HG03064 (cell line): ENCODE data around the gene NME4.

Experiments
- ATAC-seq: cut with Tn5 transposase; IDR thresholded peaks from one replicate; pipeline ENCODE4 v1.9.1; 2021; ENCODE audit warnings: low read depth; ENCODE audit not compliant: unreplicated experiment

NME4 gene

GRCh38 chr16:425082-425718, 28.2 kb downstream of the NME4 start, which contains the start of gene RAB11FIP3:
Gene RAB11FIP3, plus strand, starts transcription at chr16:425649. Its CDS starts 358 bp downstream, at chr16:426007.
- no peak for ATAC-seq

- ATAC-seq, result no peak
These were observed 28.7 kb downstream of the NME4 start for GRCh38 chr16:425740-426114.

- ATAC-seq, result no peak
These were observed 29.3 kb downstream of the NME4 start for GRCh38 chr16:426115-426905.

- no peak for ATAC-seq
These were observed 29.9 kb downstream of the NME4 start for GRCh38 chr16:426906-427249.

- no peak for ATAC-seq
These were observed 30.3 kb downstream of the NME4 start for GRCh38 chr16:427250-427649.

GRCh38 chr16:430904-431303, 33.9 kb downstream of the NME4 start:
- ATAC-seq, result no peak

GRCh38 chr16:440627-441026, 43.6 kb downstream of the NME4 start:
- no peak for ATAC-seq

GRCh38 chr16:441447-441846, 44.4 kb downstream of the NME4 start:
- ATAC-seq, result no peak

GRCh38 chr16:442976-443375, 46.0 kb downstream of the NME4 start:
- ATAC-seq, result no peak

GRCh38 chr16:444027-444426, 47.0 kb downstream of the NME4 start:
- no peak for ATAC-seq

GRCh38 chr16:445566-445965, 48.6 kb downstream of the NME4 start:
- ATAC-seq, result no peak
